Stimulated activated CD8-positive, alpha-beta memory T cell treated with anti-CD3 and anti-CD28 coated beads, Interleukin-15, amount 100 ng/mL, for 4 hours (primary cell): ENCODE data around the gene CREB5.
"Not testable (repeated sequence)": the region's sequence is repeated elsewhere in the genome, so short reads cannot be mapped to it uniquely, and the experiment has no call there.

Source experiments
- DNase-seq, 2 donors: peaks; one replicate each; pipeline ENCODE4 v3.0.0-alpha.2; 2020; ENCODE audit warnings: low read depth in 2 of 2

The CREB5 gene

DNA sequence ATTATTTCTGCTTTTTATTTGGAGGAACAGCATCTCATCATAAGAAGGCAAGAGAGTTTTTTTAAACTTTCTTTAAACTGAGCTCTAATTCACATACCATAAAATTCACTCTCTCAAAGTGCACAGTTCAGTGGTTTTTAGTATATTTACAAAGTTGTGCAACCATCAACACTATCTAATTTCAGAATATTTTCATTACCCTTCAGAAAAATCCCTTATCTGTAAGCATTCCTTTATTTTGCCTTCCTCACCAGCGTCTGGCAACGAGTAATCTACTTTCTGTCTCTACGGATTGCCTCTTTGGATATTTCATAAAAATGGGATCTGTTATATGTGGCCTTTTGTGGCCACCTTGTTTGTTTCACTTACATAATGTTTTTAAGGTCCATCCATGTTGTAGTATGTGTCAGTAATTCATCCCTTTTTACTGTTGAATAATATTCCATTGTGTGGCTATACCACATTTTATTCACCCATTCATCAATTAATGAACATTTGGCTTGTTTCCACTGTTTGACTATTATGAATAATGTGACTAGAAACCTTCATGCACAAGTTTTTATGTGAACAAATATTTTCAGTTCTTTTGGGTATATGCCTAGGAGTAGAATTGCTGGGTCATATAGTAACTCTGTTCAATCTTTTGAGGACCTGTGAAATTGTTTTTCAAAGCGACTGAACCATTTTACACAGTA is 364.3 kb downstream of the CREB5 start:
- DNase-seq, result no peak

DNA sequence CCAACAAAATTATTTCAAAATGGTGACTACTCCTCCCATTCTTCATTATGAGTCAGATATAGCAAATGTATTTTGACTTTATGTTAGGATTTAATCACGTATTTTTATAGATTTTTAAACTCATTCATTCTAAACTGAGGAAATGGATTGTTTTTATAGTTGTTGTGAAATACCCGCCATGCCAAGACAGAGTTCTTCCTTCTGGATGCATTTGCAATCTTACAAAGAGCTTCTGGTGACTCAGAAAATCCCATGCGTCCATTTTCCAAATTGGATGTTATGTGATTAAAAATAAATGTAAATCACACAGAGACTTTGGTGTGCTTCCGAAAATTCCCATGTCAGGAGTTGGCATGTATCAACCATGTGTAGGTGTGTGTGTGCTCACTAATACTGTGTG is 366.5 kb downstream of the CREB5 start:
- no peak for DNase-seq

DNA sequence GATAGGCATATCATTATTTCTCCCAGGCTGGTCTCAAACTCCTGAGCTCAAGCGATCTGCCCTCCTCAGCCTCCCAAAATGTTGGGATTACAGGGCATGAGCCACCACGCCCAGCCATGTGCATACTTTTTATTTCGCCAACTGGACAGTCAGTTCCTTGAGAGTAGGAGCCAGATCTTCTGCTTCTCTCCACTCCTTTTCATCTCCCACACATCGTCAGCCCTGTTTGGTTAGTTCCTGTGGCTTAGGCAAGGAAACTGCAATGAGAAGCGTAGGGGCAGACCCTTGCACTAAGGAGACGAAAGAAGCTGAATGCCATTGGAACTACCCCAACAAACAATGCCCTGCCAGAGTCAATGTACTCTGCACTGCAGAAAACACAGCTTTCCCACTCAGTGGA is 367.6 kb downstream of the CREB5 start:
- no peak for DNase-seq

DNA sequence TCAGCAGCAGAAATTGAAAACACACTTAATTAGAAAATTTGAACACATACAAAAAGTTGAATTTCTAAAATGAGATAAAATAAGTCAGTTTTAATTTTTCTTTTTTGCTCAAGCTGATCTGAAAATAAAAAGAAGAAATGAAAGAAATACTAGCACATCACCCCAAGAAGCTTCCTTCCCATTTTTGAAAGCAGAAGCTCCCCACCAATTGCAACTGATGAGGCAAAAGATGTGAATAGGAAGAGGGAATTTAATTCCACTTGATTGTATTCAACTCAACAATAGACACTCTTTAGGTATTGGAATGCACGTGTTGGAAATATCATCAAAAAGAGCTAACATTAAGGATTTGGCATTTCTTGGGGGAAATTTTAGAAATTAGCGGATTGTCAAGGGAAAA is 370.0 kb downstream of the CREB5 start:
- DNase-seq, result no peak

DNA sequence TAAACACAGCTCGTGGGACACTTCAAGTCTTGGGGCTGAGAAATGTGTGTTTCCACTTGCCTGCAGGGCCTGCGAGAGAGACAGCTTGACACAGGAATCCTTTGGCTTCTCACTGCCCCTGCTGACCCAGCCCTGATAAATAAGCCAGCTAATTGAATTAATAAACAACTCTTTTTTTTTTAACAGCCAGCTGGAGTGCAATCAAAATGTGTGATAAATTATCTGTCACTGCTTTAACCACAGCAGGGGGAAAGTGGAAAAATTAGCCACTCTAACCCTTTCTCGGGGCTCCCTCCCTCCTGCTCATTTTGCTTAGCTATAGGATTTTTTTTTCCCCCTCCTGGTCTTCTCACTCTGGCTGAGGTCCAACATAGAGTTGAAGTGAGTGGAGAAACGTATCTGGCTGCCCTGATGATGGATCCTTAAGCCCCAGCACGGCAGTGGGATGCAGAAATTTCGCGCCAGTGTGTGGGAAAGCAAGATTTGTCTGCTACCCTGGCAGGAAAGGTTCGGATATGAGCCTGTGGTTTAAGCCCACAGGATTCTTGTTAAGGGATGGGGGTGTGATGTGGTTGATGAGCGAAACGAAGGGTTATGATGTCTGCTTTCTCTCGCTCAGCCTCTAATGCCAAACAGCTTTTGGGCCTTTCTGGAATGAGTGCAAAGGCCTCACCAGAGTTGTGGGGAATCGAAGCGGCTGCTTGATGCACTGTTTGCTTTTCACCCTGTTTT is 372.0 kb downstream of the CREB5 start:
- DNase-seq, result no peak

DNA sequence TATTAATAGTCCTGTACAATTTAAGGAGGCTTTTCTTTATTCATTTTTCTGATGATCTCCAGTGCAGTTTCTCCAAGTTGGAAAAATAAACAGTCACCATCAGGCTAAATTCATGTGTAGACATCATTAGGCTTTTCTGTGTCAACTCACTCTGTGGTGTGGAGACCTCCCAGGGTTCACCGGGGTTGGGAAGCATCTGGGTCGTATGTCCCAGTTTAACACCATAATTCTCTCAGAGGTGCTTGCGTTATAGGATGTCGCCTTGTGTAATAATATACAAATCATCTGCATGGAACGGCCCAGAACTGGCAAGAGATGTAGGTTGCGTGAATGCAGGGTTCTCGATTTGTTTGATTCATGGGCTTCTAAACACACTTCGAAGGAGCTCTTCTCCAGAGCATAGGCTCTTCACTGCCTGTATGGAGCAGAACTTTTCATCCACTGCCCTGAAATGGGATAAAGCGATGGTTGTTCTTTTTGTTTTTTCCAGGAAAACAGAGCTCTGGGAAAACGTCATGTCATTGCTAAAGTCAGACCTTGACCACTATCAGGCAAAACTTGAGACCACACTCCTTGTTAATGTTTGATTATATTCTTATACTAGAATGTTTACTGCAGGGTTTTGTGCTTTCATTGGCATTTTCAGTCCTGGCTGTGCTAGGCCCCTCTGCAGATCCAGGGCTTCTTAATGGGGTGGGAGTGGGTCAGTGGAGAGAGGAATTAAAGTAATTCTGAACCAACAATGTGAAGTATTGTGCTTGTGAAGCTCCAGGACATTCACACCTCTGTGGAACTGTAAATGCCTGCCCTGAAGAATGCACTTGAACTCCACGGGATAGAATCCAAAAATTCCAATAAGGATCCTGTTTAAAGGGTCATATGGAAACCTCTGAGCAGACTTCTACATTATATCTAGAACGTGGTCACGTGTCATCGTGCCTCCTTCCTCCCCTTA is 373.0 kb downstream of the CREB5 start:
- no peak for DNase-seq

DNA sequence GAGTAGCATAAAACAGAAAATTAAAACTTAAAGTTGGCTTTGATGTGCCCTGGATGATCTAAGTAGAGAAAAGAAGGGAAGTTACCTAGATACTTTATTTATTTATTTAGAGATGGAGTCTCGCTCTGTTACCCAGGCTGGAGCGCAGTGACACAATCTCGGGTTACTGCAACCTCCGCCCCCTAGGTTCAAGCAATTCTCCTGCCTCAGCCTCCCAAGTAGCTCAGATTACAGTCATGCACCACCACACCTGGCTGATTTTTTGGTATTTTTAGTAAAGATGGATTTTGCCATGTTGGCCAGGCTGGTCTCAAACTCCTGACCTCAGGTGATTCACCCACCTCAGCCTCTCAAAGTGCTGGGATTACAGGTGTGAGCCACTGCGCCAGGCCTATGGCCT is 373.8 kb downstream of the CREB5 start:
- not testable (repeated sequence) for DNase-seq

DNA sequence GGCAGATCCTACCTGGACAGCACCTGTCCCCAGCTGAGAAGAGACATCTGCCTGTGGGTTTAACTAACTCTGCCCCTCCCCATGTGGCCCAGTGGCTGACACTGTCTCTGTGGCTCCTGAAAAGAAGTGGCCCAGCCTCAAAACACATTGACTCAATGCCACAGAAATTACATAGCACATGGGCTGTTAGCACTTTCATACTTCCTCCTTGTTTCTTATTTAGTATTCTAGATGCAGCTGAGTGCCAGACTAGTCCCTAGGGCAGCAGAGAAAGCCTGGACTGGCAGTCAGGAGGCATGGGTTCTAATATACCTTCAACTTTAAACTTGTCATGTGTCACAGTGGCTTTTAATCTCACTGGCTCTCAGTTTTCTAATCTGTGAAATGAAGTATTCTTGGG is 374.8 kb downstream of the CREB5 start:
- DNase-seq, result no peak

DNA sequence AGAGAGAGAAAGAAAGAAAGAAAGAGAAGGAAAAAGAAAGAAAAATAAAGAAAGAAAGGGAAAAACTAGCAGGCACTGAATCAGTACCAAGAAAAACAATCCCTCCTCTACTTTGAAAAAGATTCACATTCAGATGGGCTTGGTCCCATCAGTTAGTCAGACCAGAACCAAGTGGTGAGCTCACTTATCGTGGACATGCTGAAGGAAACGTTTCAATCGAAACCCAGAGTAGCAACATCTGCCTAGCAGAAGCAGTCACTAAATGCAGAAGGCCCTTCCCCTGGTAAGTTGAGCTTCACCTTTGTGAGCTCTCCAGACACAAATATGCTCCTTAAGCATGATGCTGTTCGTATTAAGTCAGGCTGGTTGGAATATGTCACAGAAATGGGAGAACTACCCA is 378.1 kb downstream of the CREB5 start:
- no peak for DNase-seq

DNA sequence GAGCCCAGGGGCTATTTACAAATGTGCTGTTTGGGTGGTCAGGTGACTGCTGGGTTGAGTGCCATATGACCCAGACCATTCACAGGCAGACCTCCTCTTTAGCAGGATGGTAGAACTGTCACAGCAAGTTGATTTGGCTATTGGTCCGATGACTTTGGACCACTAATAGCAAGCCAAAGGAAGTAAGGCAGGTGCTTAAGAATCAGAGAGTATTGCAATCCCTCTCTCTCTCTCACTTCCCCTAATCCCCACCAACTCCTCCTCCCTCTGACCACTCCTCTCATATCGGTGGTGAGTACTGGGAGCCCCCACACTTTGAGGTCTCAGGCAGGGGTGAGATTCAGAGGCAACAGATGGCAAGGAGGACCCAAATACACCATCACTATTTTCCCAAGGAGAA is 380.5 kb downstream of the CREB5 start:
- DNase-seq, result no peak

DNA sequence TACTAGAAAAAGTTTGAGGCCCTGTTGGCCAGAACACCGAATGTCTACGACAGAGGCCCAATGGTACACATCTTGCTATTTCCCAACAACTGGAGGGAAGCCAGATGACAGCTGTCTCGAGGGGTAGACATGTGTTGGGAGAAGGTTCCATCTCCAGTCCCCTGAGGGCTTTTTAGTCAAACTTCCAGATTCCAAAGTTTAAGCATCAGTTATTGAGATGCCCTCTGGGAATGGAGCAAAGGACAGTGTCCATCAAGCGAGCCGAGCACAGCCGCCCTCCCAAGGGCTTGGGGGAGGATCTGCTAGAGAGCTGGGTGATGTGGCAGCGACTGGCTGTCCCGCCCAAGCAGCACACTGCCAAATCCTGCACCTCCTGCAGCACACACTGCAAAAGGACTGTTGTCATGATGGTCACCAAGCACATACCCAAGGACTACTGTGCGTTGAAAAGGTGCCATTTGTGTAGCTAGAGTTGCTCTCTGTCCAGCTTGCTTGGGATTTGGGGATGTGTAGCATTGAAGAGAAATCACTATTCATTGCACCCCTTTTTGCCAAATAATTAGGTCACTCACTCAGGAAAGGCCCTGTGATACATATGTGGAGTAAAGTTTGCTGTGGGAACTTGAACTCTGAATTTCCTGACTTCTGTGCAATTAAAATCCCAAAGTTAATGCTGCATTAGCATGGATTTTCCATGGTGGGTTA is 381.2 kb downstream of the CREB5 start:
- no peak for DNase-seq

DNA sequence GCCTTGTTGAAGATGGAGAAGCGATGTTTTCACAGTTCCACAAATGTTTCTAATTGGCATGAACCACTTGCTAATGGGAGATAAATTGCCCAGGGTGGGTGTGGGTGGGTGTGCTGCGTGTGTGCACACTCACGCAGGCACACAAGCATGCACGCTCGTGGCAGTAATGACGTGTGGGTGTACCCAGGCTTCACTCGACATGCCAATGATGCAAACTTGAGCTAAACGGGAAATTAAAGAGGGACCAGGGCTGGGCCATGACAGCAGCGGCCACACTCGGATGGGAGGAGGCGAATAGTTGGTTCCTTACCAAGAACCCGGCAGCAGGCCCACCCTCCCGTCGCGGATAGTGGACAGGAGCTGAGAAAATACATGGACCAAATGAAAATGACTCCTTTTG is 386.0 kb downstream of the CREB5 start:
- DNase-seq, result no peak

DNA sequence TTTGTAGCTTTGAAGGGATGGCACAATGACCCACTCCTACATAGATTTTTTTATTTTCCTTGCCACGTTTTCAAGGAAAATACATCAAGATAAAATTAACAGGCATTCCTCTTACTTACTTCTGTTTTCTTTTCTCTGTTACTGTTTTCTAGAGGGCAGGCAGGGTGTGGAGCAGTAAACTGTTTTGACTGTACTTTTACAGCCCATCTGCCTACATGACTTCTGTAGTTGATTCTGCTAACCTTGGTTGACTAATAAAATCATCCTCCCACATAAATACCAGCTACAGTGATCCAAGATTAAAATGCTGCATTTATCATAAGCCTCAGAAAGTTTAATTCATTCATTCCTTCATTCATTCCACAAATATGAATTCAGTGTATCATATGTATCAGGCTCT is 387.3 kb downstream of the CREB5 start:
- no peak for DNase-seq

DNA sequence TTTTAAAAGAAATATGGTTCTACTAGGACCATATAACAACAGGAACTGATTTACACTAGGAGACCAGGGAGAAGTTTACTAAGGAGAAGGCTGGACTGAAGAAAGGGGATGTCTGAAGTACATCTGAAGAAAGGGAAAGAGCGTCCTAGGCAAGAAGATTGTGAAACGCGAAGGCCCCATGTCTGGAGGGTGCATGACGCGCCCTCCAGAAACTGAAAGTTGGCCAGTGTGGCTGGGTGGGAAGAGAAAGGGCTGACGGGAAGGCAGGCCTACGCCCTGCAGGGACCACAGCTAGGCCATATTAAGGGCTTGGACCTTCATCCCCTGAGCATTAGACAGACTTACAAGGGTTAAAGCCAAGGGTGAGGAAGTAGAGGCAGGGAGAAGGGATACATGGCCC is 387.8 kb downstream of the CREB5 start:
- no peak for DNase-seq

DNA sequence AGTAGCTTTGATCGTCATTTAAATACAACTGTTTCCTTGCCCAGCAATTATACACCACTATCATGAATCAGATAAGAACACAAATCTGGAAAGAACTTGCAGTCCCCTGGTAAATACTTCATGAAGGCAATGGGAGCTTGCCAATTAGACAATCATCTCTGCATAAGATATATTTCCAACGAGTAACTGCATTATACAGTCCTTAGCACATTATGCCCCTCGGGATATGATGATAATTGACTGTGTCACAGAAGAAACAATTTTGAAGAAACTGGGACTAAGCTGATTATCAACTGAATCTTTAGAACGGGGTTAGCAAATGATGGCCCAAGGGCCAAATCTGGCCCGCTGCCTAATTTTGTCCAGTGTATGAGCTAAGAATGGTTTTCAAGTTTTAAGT is 390.1 kb downstream of the CREB5 start:
- no peak for DNase-seq

DNA sequence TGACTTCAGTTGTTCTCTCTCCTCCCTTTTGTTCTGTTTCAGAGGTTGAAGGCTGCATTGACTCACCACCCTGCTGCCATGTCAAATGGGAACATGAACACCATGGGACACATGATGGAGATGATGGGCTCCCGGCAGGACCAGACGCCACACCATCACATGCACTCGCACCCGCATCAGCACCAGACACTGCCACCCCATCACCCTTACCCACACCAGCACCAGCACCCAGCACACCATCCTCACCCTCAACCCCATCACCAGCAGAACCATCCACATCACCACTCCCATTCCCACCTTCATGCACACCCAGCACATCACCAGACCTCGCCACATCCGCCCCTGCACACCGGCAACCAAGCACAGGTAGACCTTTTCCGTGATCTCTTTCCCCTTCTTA is 391.8 kb downstream of the CREB5 start:
- DNase-seq, result no peak

DNA sequence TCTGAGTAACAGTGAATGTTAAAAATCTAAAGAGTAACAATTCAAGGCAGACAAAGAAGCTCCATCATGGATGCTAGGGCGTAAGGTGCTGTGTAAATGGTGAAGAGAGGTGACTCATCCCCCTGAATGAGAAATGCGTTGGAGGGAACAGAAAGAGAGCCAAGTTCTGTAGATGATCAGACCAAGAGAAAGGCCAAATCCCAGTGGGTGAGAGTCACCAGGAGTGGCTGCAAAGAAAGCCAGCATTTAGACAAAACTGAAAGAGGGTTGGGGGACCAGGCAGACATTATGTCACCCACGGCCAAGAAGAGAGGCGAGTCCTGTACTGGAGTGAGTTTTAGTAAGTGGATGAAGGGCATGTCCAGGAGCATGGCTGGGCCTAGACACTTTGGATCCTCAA is 392.7 kb downstream of the CREB5 start:
- DNase-seq, result no peak

DNA sequence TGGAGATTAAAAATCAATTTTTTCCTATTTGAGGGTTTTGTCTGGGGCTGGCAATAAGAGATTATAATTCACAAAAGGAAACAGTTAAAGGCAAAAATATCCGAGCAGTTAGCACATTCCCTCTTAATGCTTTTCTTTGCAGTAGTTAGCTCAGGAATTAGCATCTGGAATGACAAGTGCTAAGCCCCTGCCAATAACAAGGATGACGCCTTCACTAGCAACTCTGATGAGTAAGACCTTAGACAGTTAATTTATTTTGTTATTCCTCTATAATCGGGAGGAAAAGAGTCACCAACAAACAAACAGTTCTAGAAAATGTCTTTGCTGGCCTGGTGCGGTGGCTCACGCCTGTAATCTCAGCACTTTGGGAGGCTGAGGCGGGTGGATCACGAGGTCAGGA is 394.5 kb downstream of the CREB5 start:
- no peak for DNase-seq

DNA sequence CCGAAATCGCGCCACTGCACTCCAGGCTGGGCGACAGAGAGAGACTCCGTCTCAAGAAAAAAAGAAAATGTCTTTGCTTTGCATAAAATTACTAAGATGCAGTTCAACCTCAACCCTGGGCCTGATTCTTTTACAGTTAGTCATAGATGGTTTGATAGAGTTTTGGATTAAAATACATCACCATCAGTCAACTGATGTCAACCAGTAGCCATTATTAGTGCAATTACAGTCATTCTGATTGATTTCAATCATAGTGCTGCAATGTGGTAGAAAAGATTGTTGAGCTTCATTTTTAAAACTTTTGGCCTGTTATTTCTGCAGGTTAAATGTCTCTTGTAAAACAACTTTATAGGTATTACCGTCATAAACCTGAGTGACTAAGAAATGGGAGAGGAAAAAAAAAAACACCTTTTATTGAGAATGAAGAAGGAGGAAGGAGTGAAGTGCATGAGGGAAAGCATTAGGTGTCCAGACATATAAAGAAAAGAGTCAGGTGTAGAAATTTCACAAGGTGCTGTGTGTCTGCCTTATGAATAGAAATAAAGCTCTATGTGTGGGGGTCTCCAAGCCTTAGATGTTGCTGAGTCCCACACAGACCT is 395.2 kb downstream of the CREB5 start:
- no peak for DNase-seq

DNA sequence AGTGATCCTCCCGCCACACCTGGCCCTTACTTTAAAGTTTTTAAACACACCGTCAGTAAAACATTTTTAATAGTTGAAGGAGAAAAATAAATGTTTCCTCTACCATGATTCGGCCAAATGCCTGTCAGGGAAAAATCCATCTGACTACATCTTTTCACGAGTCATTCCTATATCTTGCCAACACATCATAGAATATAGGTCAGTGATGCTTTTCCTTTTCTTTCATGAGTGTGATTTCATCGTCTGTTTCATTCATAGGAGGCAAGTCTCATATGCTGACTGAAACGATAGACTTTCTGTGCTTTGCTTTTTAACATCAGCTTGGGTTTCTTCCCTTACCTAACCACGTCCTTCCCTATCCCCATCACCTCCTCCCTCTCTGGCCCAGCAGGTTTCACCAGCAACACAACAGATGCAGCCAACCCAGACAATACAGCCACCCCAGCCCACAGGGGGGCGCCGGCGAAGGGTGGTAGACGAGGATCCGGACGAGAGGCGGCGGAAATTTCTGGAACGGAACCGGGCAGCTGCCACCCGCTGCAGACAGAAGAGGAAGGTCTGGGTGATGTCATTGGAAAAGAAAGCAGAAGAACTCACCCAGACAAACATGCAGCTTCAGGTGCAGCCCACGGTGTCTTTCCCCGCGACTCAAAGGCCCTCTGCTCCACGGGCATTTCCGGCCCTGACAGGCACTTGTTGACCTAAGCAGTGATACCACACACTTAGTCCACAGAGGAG is 396.6 kb downstream of the CREB5 start:
- no peak for DNase-seq

DNA sequence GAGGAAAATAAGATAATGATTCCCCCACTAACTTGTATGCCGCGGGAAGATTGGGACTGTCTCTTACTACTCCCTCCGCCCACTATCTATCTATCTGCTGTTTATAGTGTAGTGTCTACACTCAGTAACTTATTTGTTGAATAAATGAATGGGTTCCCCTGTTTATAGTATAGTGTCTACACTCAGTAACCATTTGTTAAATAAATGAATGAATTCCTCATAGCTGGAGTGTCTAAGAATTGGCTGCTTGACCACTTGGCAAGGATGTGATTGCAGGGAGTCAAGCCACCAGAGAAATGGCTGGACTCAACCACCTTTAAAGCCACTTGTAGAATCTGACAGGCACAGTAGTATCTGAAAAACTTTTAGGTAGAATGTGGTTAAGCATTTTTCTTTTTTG is 398.7 kb downstream of the CREB5 start:
- no peak for DNase-seq
